Stimulated activated CD8-positive, alpha-beta memory T cell treated with anti-CD3 and anti-CD28 coated beads, Interleukin-7, amount 100 ng/mL, for 48 hours (primary cell): ENCODE results near the gene PLAC1.

Source experiments
- DNase-seq, 2 donors: peaks; one replicate each; pipeline ENCODE4 v3.0.0-alpha.2; 2020; ENCODE audit warnings: low read depth in 1 of 2; ENCODE audit errors: extremely low read depth in 1 of 2

The PLAC1 gene, protein sequence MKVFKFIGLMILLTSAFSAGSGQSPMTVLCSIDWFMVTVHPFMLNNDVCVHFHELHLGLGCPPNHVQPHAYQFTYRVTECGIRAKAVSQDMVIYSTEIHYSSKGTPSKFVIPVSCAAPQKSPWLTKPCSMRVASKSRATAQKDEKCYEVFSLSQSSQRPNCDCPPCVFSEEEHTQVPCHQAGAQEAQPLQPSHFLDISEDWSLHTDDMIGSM

DNA sequence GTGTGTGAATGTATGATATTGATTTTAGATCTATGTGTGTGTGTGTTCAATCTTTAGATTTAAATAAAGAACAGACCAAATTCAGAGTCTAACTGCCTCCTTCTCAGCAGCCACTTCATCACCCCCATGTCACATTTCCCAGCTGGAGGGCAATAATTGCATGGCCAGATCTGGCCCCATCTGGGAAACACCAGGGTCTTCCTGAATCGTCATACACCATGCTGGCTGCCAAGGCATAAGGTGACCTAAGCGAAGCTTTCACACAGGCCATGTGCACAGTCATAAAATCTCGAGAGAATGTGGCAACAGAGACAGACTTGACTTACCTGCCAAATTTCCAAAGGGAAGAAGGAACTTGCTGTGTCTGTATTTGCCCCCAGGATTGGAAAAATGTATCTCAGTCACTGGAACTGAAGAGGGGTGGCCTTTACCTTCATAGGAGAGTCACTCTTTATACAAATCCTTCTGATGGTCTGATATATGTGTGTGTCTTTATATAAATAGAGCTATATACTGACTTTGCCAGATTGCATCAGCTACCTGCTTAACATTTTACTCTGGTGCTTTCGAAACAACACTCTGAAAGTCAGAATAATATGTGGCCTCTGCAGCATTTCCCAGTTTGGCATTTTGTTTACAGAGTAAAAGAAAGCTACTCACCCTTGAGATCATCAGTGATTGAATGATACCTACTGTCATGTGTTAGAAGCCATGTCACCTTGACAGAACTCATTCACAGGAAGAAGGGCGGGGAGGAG is at the start of gene PLAC1:
Gene PLAC1, minus strand, starts transcription at position 470 of the 758 bp plus-strand sequence. CDS start 91,789 bp downstream, outside the sequence.
- no peak for DNase-seq

- DNase-seq: no peak
Measured at GRCh38 chrX:134706138-134706537, 47.9 kb upstream of the PLAC1 start.

- DNase-seq: no peak
Measured at GRCh38 chrX:134695999-134696398, 37.7 kb upstream of the PLAC1 start.

DNA sequence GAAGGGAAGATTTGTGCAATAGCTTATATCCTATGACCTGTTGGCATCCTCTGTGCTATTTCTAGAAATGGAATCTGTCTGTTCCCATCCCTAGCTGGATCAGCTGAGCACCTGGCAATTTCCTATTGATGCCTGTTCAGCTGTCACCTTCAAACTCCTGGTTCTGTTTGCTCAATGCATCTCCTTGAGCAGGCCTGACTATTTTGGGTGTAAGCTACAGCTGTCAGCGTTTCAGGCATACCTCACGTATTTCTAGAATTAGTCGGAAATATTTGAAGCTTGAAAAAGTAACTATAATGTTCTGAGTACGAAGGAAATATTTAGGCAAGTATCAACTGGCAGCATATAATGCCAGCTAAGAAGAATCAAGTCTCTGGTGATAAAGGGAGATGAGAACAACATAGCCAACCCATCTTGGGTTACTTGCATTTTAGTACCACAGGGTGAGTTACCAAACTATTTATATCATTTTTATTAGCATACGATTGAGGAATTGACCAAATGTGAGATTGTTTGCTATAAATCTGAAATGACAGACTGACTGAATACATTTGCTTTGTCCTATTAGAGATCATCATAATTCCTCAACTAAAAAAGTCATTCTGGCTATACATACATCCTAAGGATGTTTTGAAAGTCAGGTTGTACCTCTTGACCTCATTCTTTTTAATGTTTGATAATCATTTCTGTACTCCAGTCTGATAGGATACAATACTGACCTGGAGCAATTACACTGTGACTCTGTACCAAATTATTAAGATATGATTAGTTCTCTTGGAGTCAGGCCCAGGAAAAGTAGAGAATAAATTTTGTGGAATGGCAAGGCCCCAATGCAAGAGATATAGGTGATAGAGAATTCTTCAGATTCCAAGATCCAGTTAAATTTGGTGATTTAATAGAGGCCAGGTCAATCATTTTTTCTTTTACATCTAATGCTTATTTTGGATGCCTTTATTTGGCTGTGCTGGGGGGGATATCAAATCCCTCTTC is 36.4 kb upstream of the PLAC1 start:
- DNase-seq: no peak

DNA sequence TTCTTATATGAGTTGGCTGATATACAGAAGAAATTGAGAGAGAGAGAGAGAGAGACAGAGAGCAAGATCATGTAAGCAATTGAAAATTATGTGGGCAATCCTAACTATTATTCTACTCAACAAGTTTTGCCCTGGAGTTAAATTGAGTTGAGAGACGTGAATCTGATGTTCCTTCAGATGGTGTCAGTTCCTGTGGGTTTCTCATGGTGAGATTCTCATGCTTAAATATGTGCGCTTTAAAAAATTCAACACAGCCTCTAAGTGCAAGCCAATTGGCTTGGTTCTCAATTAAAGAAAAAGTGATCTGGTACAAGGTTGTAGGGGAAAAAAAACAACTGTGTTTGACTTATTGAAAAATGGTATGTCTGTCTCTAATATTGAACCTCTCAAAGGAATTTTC is 35.4 kb upstream of the PLAC1 start:
- DNase-seq: no peak

DNA sequence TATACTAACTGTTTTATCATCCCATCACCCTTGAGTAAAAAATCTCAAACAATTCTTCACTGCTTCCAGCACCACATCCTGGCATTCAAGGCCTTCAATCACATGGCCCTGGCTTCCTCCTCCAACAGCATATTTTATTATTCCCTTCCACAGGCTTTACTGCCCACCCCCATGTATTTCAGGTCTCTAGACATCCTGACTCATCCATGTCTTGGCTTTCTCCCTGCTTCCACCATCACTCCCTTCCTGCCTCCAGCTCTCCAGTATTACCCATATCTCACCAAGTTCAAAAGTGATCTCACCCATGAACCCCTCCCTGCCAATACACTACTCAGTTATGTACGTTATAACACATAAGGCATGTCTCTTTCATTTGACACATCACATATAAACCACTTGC is 34.7 kb upstream of the PLAC1 start:
- DNase-seq: no peak

GRCh38 chrX:134692233-134692632 is 34.0 kb upstream of the PLAC1 start:
- no peak for DNase-seq

DNA sequence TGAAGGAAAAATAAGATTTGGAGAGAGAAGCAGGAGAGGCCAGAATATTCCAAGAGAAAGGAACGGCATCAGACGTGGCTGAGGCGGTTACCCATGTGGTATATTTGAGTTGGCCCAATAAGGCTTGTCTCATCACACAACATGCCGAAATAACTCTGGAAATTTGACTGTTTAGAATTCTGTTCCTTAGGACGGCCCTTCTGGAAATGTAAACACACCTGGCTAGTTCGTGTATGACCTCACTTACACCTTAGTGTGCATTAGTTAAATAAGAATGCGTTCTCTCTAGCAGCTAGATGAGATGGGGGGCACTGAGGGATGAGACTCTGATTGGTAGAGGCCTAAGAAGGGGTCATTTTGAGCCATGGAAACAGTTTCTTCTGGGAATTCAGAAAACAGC is 33.2 kb upstream of the PLAC1 start:
- DNase-seq: no peak

DNA sequence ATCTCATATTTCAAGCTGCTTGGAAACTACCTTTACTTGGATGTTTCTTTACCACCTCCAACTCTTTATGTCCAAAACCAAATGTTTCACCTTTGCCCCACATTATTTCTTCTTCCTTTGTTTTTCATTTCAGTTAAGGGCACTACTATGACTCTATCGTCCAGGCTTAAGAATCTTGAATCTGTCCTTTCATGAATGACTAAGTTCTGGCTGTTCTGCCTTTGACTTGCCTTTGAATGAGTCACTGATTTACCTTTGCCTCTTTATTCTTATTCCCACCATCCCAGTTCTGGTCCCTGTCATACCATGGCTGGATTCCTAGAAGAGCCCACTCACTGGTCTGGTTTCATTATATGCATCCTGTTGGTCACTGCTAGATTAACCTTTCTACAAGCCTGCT is 30.6 kb upstream of the PLAC1 start:
- DNase-seq: no peak

GRCh38 chrX:134688031-134688823 is 30.0 kb upstream of the PLAC1 start:
- DNase-seq: no peak

GRCh38 chrX:134685668-134686067 is 27.4 kb upstream of the PLAC1 start:
- no peak for DNase-seq

GRCh38 chrX:134684956-134685355 is 26.7 kb upstream of the PLAC1 start:
- no peak for DNase-seq

- no peak for DNase-seq
Measured at GRCh38 chrX:134683351-134684005, 25.2 kb upstream of the PLAC1 start.

DNA sequence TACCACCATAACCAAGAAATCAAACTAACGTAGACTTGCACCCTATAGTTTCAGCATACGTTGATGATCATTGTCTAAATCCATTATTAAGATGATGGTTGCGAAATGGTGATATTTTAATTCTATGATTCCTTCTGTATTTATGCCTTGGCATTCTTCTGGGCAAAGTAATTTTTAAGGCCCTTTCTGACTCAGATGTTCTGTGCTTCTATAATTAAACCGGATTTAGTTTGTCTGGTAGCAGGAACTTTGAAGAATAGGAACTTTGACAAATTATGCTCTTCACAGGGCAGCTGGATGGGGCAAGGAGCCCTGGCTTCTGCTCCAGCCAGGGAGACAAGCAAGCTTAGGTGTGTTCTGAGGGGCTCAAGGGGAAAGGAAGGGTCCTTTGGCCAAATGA is 23.8 kb upstream of the PLAC1 start:
- no peak for DNase-seq

DNA sequence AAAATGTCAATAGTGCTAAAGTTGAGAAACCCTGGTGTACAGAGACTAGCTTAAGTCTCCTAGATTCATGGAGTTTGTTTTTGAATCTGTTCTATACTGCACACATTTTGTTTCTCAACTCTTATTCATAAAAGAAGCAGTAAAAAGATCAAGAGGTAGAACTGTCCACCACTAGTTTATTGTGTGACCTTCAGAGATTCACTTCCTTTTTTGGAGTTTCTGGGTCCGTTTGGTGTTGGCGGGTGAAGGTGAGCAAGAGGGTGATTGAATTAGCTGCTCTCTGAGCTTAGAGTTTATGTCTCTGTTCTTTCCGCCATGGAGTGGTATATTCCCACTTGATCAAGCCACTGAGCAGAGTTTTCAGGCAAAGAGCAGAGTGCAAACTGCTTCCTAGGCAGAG is 21.4 kb upstream of the PLAC1 start:
- DNase-seq: no peak

DNA sequence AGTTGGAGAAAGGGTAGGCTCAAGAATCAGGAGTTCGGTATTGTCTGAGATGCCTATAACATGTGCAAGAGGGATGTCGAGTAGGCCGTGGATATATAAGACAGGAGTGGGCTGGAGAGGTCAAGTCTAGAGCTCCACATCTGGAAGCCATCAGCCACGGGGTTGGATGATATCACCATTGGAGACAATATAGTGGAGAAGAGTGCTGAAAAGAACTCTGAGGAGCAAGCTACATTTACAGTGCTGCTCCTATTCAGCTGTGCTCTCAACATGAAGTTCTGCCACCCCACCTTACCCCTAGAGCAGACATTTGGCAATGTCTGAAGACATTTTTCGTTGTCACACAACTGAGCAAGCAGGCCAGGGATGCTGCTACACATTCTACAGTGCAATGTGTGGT is 20.9 kb upstream of the PLAC1 start:
- DNase-seq: no peak

- DNase-seq: no peak
Measured at GRCh38 chrX:134677332-134677731, 19.1 kb upstream of the PLAC1 start.

GRCh38 chrX:134676436-134676835 is 18.2 kb upstream of the PLAC1 start:
- no peak for DNase-seq

DNA sequence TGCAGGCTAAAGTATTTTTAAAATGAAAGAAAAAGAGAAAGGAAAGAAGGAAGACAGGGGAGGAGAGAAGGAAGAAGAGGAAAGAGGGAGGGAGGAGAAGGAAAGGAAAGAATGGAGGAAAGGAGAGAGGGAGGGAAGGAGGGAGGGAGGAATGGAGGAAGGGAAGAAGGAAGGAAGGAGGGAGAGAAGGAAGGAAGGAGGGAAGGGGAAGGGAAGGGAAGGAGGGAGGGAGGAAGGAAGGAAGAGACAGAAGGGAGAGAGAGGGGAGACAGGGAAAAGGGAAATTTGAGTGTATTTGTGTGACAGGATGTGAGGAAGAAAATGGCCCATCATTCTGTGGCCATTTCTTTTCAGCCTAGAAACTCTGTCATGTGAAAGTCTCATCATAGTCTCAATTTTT is 14.9 kb upstream of the PLAC1 start:
- no peak for DNase-seq

DNA sequence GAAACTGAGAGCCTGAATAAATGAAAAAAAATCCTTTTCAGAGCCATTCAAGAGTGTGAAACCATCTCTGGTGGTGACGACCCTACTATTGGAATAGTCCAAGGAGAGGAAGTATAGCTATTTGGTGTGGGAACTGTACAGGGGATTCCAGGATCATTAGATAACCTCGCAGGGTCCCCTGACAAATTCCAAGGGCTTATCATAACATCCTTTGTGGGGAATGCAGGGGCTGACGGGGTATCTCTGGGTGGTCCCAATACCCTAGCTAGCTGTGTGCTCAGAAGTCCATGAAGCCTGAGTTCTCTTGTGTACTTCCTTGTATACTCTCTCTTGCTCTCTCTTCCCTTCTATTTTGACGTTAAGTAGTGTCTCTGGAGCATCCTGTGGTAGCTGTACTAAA is 13.8 kb upstream of the PLAC1 start:
- DNase-seq: no peak
